Activated gamma-delta T cell (primary cell): ENCODE data around the gene ST3GAL3.
"Not testable (repeated sequence)": the region's sequence is repeated elsewhere in the genome, so short reads cannot be mapped to it uniquely, and the experiment has no call there.

Source experiments
- DNase-seq: peaks from one replicate; lab custom pipeline; 2025; lab: John Stamatoyannopoulos, UW

ST3GAL3 gene

GRCh38 chr1:43822040-43822690, 114.8 kb downstream of the ST3GAL3 start:
- no peak for DNase-seq

- DNase-seq = no peak
These were observed 117.5 kb downstream of the ST3GAL3 start for GRCh38 chr1:43824795-43825194.

DNA sequence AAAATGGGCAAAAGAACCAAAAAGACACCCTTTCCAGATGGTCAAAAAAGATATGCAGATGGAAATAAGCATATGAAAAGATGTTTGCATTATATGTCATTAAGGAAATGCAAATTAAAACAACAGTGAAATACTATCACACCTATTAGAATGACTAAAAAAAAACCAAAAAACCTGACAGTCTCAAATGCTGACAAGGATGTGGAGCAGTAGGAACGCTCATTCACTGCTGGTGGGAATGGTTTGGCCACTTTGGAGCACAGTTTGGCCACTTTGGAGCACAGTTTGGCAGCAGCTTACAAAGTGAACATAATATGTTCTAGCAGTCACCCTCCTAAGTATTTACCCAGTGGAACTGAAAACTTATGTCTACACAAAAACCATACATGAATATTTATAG, 121.2 kb downstream of the ST3GAL3 start:
- no peak for DNase-seq

DNA sequence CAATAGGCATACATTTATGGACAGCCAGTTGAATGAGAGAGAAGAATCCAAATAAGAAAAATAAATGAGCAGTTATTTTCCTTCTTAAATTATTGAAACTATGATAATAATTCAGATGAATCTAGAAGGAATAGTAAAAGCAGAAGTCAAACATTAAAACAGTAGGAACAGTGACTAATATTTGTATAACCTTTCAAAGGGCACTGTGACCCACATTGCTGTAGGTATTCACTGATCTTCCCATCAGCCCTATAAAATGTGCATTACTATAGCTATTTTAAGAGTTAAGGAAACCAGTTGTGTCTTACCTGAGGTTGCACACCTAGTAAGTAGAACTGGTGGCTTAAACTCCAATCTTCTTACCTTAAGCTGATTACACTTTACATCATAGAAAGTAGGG, 123.5 kb downstream of the ST3GAL3 start:
- no peak for DNase-seq

- DNase-seq = no peak
These were observed 124.5 kb downstream of the ST3GAL3 start for GRCh38 chr1:43831851-43832250.

GRCh38 chr1:43832255-43832654, 124.9 kb downstream of the ST3GAL3 start:
- no peak for DNase-seq

- no peak for DNase-seq
These were observed 125.7 kb downstream of the ST3GAL3 start for GRCh38 chr1:43832998-43833397.

DNA sequence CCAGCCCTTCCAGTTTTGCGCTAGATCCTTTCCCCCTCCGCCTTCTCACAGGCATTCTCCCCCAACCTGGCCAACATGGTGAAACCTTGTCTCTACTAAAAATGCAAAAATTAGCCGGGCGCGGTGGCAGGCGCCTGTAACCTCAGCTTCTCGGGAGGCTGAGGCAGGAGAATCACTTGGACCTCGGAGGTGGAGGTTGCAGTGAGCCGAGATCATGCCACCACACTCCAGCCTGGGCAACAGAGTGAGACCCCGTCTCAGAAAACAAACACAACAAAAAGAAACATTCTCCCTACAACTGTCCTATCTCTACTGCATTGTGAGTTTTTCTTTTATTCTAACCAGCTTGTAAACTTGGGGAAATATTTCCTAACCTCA, 126.6 kb downstream of the ST3GAL3 start:
- not testable (repeated sequence) for DNase-seq

DNA sequence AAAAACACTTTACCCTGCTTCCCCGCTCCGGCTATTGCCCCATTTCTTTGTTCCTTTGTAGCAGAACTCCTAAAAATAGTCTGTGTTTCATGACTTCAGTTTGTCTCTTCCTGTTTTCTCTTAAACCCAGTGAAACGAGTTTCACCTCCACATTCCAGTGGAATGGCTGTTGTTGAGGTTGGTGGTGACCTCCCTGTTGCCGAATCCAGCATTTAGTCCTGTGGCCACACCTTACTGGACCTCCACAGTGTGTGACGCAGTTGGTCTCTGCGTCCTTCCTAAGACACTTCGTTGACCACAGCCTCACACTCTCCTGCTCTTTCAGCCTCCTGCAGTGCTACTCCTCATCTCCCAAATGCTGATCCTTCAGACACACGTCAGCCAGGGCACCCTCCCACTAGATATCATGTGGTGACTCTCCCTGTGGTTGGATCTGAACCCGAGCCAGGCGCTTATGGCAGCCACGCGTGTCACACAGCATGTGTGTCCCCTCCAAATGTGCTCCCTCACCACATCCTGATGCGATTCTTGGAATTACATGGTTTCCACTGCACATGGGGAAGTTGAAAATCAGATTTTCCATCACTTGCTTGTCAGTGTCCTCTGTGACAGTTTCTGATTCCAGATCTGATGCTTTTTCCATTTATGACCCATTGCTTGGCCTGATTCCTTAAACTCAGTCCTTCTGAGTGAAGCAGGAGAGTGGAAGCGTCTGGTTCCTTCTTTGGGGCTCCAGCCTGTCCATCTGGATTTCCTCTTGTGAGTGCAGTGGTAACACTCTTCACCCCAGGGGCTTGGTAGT, 127.1 kb downstream of the ST3GAL3 start:
- DNase-seq = no peak

- DNase-seq = no peak
These were observed 128.0 kb downstream of the ST3GAL3 start for GRCh38 chr1:43835082-43836021.

DNA sequence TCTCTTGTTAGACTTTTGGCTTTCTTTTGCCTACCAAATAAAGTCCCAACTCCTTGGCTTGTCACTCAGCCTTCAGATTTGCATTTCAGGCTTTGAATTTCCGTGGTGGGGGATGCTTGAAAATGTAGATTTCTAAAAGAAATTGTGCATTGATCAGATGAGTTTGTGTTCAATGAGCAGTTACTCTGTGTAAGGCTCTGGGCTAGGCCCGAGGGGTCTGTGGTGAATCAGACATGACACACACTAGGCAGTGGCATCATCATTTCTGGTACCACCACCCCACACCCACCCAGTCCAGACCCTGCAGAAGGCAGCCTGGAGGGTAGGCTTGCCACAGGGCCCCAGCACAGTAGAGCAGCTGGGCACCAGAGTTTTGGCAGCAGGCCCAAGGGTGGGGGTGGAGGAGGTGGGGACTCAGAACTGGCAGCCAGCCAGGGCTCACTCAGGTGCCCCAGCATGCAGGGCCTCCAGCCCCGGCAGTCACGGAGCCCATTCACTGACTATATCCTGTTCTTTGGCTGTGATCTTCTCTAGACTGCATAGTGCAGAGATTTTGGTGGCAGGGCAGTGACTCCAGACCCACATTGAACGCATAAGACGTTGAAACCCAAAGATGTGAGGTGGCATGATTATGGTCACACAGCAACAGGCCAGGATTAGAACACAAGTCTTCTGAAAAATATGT, 129.1 kb downstream of the ST3GAL3 start:
- DNase-seq = no peak

GRCh38 chr1:43839056-43839455, 131.7 kb downstream of the ST3GAL3 start:
- no peak for DNase-seq

DNA sequence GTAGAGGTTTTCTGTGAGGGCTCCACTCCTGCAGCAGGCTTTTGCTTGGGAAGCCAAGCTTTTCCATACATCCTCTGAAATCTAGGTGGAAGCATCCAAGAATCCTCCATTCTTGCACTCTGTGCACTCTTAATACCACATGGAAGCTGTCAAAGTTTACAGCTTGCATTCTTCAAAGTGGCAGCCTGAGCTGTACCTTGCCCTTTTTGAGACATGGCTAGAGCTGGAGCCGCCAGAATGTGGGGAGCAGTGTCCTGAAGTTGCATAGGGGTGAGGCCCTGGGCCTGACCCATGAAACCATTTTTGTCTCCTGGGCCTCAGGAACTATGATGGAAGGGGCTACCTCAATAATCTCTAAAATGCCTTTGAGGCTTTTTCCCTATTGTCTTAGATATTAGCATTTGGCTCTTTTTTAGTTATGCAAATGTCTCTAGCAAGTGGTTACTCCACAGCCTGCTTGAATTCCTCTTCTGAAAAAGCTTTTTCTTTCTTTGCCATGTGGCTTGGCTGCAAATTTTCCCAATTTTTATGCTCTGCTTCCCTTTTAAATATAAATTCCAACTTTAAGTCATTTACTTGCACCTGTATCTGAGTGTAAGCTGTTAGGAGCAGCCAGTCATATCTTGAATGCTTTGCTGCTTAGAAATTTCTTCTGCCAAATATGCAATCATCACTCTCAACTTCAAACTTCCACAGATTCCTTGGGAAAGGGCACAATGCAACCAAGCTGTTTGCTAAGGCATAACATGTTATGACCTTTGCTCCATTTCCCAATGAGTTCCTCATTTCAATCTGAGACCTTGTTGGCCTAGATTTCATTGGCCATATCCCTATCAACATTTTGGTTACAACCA, 134.2 kb downstream of the ST3GAL3 start:
- no peak for DNase-seq

DNA sequence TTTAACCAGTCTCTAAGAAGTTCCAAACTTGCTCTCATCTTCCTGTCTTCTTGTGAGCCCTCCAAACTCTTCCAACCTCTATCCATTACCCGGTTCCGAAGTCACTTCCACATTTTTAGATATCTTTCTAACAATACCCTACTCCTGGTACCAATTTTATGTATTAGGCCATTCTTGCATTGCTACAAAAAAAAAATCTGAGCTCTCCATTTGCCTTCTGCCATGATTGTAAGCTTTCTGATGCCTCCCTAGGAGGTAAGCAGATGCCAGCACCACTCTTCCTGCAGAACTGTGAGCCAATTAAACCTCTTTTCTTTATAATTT, 134.8 kb downstream of the ST3GAL3 start:
- no peak for DNase-seq

GRCh38 chr1:43843684-43844083, 136.3 kb downstream of the ST3GAL3 start:
- no peak for DNase-seq

DNA sequence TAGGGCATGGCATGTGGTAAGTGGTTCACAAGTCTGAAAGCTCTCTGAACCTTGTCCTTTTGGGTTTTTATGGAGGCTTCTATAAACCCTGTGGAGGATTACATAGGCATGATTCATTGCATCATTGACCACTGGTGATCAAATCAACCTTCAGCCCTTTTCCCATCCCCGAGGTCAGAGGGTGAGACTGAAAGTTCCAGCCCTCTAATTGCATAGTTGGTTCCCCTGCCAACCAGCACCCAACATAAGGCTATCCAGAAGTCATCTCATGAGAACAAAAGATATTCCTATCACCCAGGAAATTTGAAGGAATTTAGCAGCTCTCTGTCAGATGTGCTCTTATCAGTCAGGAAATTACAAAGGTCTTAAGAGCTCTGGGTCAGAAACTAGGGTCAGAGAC, 136.8 kb downstream of the ST3GAL3 start:
- DNase-seq = no peak

- DNase-seq = no peak
These were observed 140.0 kb downstream of the ST3GAL3 start for GRCh38 chr1:43847290-43847689.

DNA sequence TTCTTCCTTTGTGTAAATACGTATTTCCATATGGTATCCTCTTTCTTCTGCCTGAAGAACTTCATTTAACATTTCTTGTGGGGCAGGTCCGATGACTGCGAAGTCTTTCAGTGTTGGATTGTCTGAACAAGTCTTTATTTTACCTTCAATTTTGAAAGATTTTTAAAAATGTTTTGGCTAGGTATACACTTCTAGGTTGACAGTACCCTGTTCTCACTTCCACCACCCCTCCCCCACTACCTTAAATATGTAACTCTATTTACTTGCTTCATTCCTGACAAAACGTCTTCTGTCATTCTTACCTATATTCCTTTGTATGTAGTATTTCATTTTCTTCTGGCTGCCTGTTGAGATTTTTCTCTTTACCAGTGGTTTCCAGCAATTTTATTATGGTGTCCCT, 140.5 kb downstream of the ST3GAL3 start:
- DNase-seq = no peak

- no peak for DNase-seq
These were observed 142.3 kb downstream of the ST3GAL3 start for GRCh38 chr1:43849670-43850069.

DNA sequence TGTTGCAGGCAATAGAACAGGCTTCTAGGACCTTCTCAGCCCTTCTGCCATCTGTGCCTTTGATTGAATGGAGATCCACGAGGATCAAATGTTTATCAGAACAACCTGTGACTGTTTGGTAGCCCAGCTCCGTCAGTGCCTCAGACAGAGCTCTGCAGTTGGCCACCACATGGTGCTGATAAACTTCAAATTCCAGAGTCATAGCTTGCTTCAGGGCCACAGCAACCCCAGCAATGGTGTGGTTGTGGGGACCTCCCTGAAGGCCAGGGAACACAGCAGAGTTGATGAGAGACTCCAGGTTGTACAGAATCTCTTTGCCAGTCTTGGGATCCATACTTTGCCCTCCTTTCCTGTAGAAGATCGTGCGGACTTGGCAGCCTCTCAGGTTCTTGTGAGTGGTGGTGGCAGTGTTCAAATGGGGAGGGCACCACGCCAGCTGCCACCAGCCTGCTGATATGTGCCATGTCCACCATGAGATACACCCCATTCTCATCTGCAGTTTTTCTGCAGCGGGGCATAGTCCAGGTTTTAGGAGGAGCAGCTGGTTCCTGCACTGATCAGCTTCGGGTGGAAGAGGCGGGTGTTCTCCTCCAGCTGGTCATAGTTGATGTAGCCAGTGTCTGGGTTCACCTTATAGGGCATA, 143.4 kb downstream of the ST3GAL3 start:
- no peak for DNase-seq
